ENCODE results near the gene CTDP1.

Gene CTDP1

DNA sequence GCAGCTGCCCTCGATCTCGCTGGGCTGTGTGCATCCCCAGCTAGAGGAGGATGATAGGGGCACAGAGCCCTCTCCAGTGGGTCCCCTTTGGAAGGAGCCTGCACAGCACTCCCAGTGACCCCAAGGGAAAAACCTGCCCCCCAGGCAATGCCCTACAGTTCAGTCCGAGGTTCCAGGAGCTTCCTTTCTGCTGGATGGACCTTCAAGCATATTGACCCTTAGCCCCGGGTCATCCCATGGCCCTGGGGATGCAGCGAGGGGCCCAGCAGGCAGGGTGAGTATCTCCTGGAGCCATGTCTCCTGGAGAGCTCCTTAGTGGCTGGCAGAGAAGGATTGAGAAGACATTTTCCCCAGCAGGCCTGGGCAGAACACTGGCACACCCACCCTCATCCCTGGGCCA is 45.4 kb upstream of the CTDP1 start:
- ChIA-PET POLR2A (no interaction called here), CTCF (interaction anchor here (1.3 to 2.3 kb wide), 3 partner anchors 9 to 254 kb away, joined by 3 to 12 read pairs (median 4); no protein-coding TSS in a partner anchor)
- TF ChIP-seq, protein P1, sequence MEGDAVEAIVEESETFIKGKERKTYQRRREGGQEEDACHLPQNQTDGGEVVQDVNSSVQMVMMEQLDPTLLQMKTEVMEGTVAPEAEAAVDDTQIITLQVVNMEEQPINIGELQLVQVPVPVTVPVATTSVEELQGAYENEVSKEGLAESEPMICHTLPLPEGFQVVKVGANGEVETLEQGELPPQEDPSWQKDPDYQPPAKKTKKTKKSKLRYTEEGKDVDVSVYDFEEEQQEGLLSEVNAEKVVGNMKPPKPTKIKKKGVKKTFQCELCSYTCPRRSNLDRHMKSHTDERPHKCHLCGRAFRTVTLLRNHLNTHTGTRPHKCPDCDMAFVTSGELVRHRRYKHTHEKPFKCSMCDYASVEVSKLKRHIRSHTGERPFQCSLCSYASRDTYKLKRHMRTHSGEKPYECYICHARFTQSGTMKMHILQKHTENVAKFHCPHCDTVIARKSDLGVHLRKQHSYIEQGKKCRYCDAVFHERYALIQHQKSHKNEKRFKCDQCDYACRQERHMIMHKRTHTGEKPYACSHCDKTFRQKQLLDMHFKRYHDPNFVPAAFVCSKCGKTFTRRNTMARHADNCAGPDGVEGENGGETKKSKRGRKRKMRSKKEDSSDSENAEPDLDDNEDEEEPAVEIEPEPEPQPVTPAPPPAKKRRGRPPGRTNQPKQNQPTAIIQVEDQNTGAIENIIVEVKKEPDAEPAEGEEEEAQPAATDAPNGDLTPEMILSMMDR (IDR thresholded peaks at IDR 0.05; ENCODE audit: control extremely low read depth, extremely low read depth, low read depth, missing control alignments), result no peak
- DNase-seq (ENCODE audit: extremely low spot score), result no peak

GRCh38 chr18:79634593-79635426 is 44.8 kb upstream of the CTDP1 start:
- ChIA-PET POLR2A (interaction anchor here (0.6 kb wide), 1 partner anchor 239 kb away, joined by 3 read pairs; the partner anchor contains the start of gene NFATC1), CTCF (interaction anchor here (1.3 to 2.3 kb wide), 3 partner anchors 8 to 255 kb away, joined by 3 to 12 read pairs (median 4); no protein-coding TSS in a partner anchor)
- DNase-seq (ENCODE audit: extremely low spot score), result no peak
- TF ChIP-seq, protein P1 (IDR thresholded peaks at IDR 0.05; ENCODE audit: control extremely low read depth, extremely low read depth, low read depth, missing control alignments), result no peak

DNA sequence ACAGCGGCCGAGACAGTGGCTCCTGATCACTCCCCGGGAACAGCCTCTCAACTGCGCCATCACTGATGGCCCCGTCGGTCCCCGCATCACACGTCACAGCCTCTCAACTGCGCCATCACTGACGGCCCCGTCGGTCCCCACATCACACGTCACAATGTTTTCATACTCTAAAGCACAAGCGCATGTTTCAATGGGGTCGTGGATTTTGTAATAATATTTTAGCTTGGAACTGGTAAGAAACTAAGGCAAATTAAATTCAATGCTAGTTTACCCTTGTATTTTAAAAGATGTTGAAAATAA is 44.2 kb upstream of the CTDP1 start:
- POLR2A ChIA-PET, result no interaction called here
- no peak for DNase-seq (ENCODE audit: extremely low spot score)
- CTCF ChIA-PET, result interaction anchor here (2.3 kb wide), 1 partner anchor 255 kb away, joined by 12 read pairs; no protein-coding TSS in a partner anchor
- TF ChIP-seq, protein P1 (IDR thresholded peaks at IDR 0.05; ENCODE audit: control extremely low read depth, extremely low read depth, low read depth, missing control alignments), result no peak

DNA sequence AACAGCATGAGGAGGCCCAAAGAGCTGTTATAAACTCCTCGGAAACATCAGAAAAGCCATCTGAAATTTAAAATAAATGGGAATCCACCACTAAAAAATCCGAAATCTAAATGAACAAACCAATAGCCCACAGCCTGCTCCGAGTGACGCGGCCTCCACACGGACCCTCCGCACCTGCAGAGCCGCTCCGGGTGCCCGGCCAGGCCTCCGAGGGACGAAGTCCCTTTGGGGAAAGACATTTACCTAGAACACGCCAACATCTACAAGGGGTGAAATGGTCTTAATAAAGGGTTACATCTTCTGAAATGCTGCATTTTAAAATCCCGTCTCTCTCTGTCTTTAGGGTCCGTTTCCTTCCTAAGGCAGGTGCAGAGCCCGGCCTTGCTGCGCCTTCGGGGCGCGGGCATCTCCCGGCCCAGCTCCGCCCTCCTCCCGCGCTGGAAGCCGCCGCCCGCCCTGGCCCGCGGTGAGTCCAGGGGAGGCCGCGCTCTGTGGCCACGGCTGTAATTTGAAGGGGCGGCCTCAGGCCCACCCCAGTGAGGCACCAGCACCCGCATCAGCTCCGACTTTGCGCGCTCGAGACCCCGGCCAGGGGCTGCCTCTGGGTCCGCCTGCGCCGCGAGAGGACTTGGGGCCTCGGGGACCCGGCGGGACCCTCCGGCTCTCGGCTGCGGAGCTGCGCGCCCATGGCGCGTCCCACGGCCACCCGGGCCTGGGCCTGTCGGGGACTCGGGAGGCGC is 42.3 kb upstream of the CTDP1 start:
- TF ChIP-seq, protein P1 (IDR thresholded peaks at IDR 0.05; ENCODE audit: control extremely low read depth, extremely low read depth, low read depth, missing control alignments), result no peak
- POLR2A ChIA-PET, result no interaction called here
- DNase-seq (ENCODE audit: extremely low spot score), result no peak
- CTCF ChIA-PET, result interaction anchor here (1.0 kb wide), 1 partner anchor 107 kb away, joined by 3 read pairs; no protein-coding TSS in a partner anchor

DNA sequence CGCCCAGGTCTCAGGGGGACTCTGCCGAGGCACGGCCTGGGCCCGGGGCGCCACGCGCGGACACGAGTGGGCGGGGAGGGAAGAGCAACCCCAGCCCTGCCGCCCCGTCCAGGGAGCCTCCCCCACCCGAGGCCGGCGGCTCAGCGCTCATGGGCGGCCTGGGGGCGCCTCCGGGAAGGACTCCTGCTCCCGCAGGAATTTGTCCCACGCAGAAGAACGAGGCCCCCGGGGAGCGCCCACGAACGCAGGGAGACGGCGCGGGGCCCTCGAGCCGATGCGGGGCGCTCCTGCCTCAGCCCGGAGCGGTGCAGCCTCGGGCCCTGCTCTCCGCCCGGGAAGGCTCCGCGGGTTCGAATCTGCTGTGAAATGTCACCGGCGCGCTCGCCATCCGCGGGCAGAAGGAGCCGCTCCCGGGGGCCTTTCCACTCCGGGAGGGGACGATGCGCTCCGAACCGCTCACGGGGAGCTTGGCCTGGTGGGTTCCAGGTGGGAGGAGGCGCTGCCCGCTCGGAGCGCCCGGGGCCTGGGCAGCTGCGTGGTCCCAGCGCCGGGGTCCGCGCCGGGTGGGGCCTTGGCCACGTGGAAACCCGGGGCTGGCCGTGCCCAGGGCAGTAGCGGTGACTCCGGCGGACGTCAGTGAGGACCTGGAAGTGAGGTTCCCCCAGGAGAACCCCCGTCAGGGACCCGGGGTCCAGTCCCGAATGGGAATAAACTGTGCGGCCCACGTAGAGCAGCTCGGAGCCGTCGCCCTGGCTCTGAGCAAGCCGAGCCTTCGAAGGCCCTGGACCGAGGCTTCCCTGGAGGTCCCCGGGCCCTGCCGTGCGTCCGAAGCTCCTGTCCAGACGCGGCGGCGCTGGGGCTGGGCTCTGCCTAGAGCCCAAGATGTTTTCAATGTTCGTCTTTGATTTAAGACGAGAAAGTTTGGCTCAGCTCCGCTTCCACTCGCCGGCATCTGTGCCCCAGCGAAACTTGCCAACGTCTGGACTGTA is 41.4 kb upstream of the CTDP1 start:
- TF ChIP-seq, protein P1 (IDR thresholded peaks at IDR 0.05; ENCODE audit: control extremely low read depth, extremely low read depth, low read depth, missing control alignments), result no peak
- no peak for DNase-seq (ENCODE audit: extremely low spot score)
- POLR2A ChIA-PET, result no interaction called here
- CTCF ChIA-PET, result interaction anchor here (1.0 to 1.2 kb wide), 2 partner anchors 108 to 258 kb away, joined by 3 to 5 read pairs; no protein-coding TSS in a partner anchor

All from GM10248 (cell line).